Thymus (tissue), 11 donors: ENCODE data around the gene OLA1. TPM values are rescaled to one million over a fixed set of nuclear protein-coding genes. Genes with fewer than 3 reads are reported as not detected.

Source experiments
- DNase-seq, 9 donors: peaks; one replicate each; pipeline ENCODE4 v3.0.0-alpha.2; 2013; ENCODE audit warnings: low spot score in 9 of 9, low read depth in 6 of 9, missing footprints in 1 of 9
- H3K27ac ChIP-seq, 2 donors: one replicate each; pipeline ENCODE4 v1.5.1; 2013; ENCODE audit warnings: control low read depth in 1 of 2, low read depth in 1 of 2, low read length in 1 of 2, mild to moderate bottlenecking in 1 of 2, moderate library complexity in 1 of 2
- H3K27me3 ChIP-seq, 2 donors: one replicate each; pipeline ENCODE4 v1.5.1; 2013; ENCODE audit warnings: low read length in 1 of 2; ENCODE audit not compliant: control insufficient read depth in 2 of 2, insufficient read depth in 1 of 2
- H3K36me3 ChIP-seq, 2 donors: one replicate each; pipeline ENCODE4 v1.5.1; 2013; ENCODE audit warnings: low read length in 1 of 2, mild to moderate bottlenecking in 1 of 2, moderate library complexity in 1 of 2; ENCODE audit not compliant: control insufficient read depth in 2 of 2, insufficient read depth in 2 of 2
- H3K4me1 ChIP-seq, 2 donors: one replicate each; pipeline ENCODE4 v1.5.1; 2013; ENCODE audit warnings: low read length in 2 of 2; ENCODE audit not compliant: control insufficient read depth in 2 of 2, insufficient read depth in 2 of 2
- H3K4me3 ChIP-seq, 2 donors: one replicate each; pipeline ENCODE4 v1.5.1; 2013; ENCODE audit warnings: low read length in 2 of 2, control low read depth in 1 of 2, mild to moderate bottlenecking in 1 of 2
- H3K9me3 ChIP-seq, 2 donors: one replicate each; pipeline ENCODE4 v1.5.1; 2013; ENCODE audit warnings: low read length in 1 of 2, mild to moderate bottlenecking in 1 of 2; ENCODE audit not compliant: control insufficient read depth in 2 of 2, insufficient read depth in 1 of 2
- WGBS: extraction: QIAGEN DNeasy Blood & Tissue Kit; methylation state at CpG from one replicate; pipeline ENCODE4 v1.1.7; 2013; 5-methylcytosine and 5-hydroxymethylcytosine counted together
- polyA plus RNA-seq: library from polyadenylated mRNA; stranded (reverse); fragments of 200-250 nt; gene quantifications from one replicate; pipeline ENCODE4 v1.2.3, GENCODE V29; 2013
- total RNA-seq: library from RNA; stranded (reverse); fragments of 120-200 nt; gene quantifications from one replicate; pipeline ENCODE4 v1.2.4, GENCODE V29; 2013
- donor health status: healthy.

OLA1 gene
- total and polyA plus RNA-seq, 2 donors = 82.1 to 83.3 TPM

GRCh38 chr2:174025271-174026121, 222.8 kb downstream of the OLA1 start:
- WGBS = 96% methylated on average over 47 of the region's 47 CpGs
- peaks cover 0 to 3% of the 10 kb centered on the region in 2 donors for H3K4me1 ChIP-seq
- peak overlapping the region; percentile 44 to 47 for H3K27ac ChIP-seq

GRCh38 chr2:174024524-174025270, 223.6 kb downstream of the OLA1 start:
- H3K4me1 ChIP-seq = peaks cover 0 to 3% of the 10 kb centered on the region in 2 donors
- H3K27me3 ChIP-seq = no peaks in the 10 kb centered on the region
- no peak overlapping the region for H3K4me3 ChIP-seq
- peaks cover 0 to 1% of the 10 kb centered on the region in 2 donors for H3K9me3 ChIP-seq
- WGBS = 91% methylated on average over 14 of the region's 14 CpGs
- DNase-seq = no peak
- no peaks in the 10 kb centered on the region for H3K36me3 ChIP-seq
- peak overlapping the region in 1 of 2 donors; percentile 50 for H3K27ac ChIP-seq

More at GRCh38 chr2:174025271-174026121, 222.8 kb downstream of the OLA1 start:
- DNase-seq = no peak
- Histone ChIP-seq H3K9me3 (peaks cover 0 to 1% of the 10 kb centered on the region in 2 donors), H3K4me3 (no peak overlapping the region), H3K27me3 (no peaks in the 10 kb centered on the region), H3K36me3 (no peaks in the 10 kb centered on the region)

GRCh38 chr2:174023591-174024523, 224.5 kb downstream of the OLA1 start:
- Histone ChIP-seq H3K4me3 (no peak overlapping the region), H3K27ac (peak overlapping the region; percentile 50 to 53), H3K27me3 (no peaks in the 10 kb centered on the region), H3K4me1 (peaks cover 0 to 3% of the 10 kb centered on the region in 2 donors), H3K9me3 (peaks cover 0 to 1% of the 10 kb centered on the region in 2 donors), H3K36me3 (no peaks in the 10 kb centered on the region)
- WGBS = 88% methylated on average over 18 of the region's 18 CpGs
- no peak for DNase-seq

Other genes starting within 250 kb of the OLA1 start
- gene SP9, start 86.4 kb upstream of the OLA1 start, total RNA-seq = not detected
- gene SP9, start 86.4 kb upstream of the OLA1 start, polyA plus RNA-seq = 0.07 TPM
- gene SCRN3, start 147.2 kb upstream of the OLA1 start, total RNA-seq = 18.8 TPM
- gene SCRN3, start 147.2 kb upstream of the OLA1 start, polyA plus RNA-seq = 23.2 TPM
- 3.0 TPM for gene GPR155, start 238.5 kb upstream of the OLA1 start, total RNA-seq
- 2.1 TPM for gene GPR155, start 238.5 kb upstream of the OLA1 start, polyA plus RNA-seq